GF-D8 (cell line): ENCODE data around the gene APBA1.

Source experiments
- DNase-seq: peaks from one replicate; lab custom pipeline; 2025; lab: John Stamatoyannopoulos, UW

The APBA1 gene

GRCh38 chr9:69472101-69472620 is 200.0 kb downstream of the APBA1 start:
- DNase-seq: no peak

- DNase-seq: no peak
These were observed 200.7 kb downstream of the APBA1 start for GRCh38 chr9:69471433-69471832.

GRCh38 chr9:69470186-69470977 is 201.8 kb downstream of the APBA1 start:
- no peak for DNase-seq

GRCh38 chr9:69469136-69469535 is 203.0 kb downstream of the APBA1 start:
- DNase-seq: no peak

GRCh38 chr9:69468380-69468779 is 203.8 kb downstream of the APBA1 start:
- DNase-seq: no peak

GRCh38 chr9:69466151-69466550 is 206.0 kb downstream of the APBA1 start:
- no peak for DNase-seq

GRCh38 chr9:69465473-69465872 is 206.7 kb downstream of the APBA1 start:
- DNase-seq: no peak

- no peak for DNase-seq
These were observed 208.6 kb downstream of the APBA1 start for GRCh38 chr9:69463497-69464068.

- DNase-seq: no peak
These were observed 209.8 kb downstream of the APBA1 start for GRCh38 chr9:69462394-69462793.

GRCh38 chr9:69461103-69461887 is 210.9 kb downstream of the APBA1 start:
- DNase-seq: no peak

GRCh38 chr9:69460012-69460411 is 212.2 kb downstream of the APBA1 start:
- DNase-seq: no peak

- no peak for DNase-seq
These were observed 214.0 kb downstream of the APBA1 start for GRCh38 chr9:69458176-69458575.

GRCh38 chr9:69456201-69456600 is 216.0 kb downstream of the APBA1 start:
- DNase-seq: no peak

- no peak for DNase-seq
These were observed 216.9 kb downstream of the APBA1 start for GRCh38 chr9:69455311-69455710.

GRCh38 chr9:69454321-69454720 is 217.8 kb downstream of the APBA1 start:
- DNase-seq: no peak

- no peak for DNase-seq
These were observed 218.4 kb downstream of the APBA1 start for GRCh38 chr9:69453746-69454145.

- no peak for DNase-seq
These were observed 219.9 kb downstream of the APBA1 start for GRCh38 chr9:69452110-69452782.

- no peak for DNase-seq
These were observed 225.7 kb downstream of the APBA1 start for GRCh38 chr9:69446496-69446895.

GRCh38 chr9:69445251-69445650 is 226.9 kb downstream of the APBA1 start:
- no peak for DNase-seq

GRCh38 chr9:69444791-69445190 is 227.4 kb downstream of the APBA1 start:
- DNase-seq: no peak

GRCh38 chr9:69444021-69444420 is 228.2 kb downstream of the APBA1 start:
- no peak for DNase-seq

- DNase-seq: no peak
These were observed 229.0 kb downstream of the APBA1 start for GRCh38 chr9:69443178-69443577.
